ENCODE measurements around the gene ADM5.

The ADM5 gene

GRCh38 chr19:49654581-49654980 is 34.8 kb upstream of the ADM5 start:
- Mint-ChIP-seq H3K27me3 (no peaks in the 10 kb centered on the region), H3K27ac (no peak overlapping the region), H3K9me3 (ENCODE audit: low read depth) (no peaks in the 10 kb centered on the region), H3K4me3 (no peak overlapping the region), H3K4me1 (ENCODE audit: low read depth) (no peaks in the 10 kb centered on the region), H3K36me3 (no peaks in the 10 kb centered on the region)

GRCh38 chr19:49655570-49656455 is 33.6 kb upstream of the ADM5 start:
- H3K4me3 Mint-ChIP-seq, result no peak overlapping the region
- peaks cover 4% of the 10 kb centered on the region for H3K4me1 Mint-ChIP-seq (ENCODE audit: low read depth)
- no peaks in the 10 kb centered on the region for H3K27me3 Mint-ChIP-seq
- no peaks in the 10 kb centered on the region for H3K9me3 Mint-ChIP-seq (ENCODE audit: low read depth)
- no peak overlapping the region for H3K27ac Mint-ChIP-seq
- no peaks in the 10 kb centered on the region for H3K36me3 Mint-ChIP-seq

- H3K4me3 Mint-ChIP-seq, result no peak overlapping the region
- no peak overlapping the region for H3K27ac Mint-ChIP-seq
- H3K4me1 Mint-ChIP-seq (ENCODE audit: low read depth), result peaks cover 4% of the 10 kb centered on the region
- no peaks in the 10 kb centered on the region for H3K9me3 Mint-ChIP-seq (ENCODE audit: low read depth)
- no peaks in the 10 kb centered on the region for H3K36me3 Mint-ChIP-seq
- no peaks in the 10 kb centered on the region for H3K27me3 Mint-ChIP-seq
Measured at GRCh38 chr19:49656456-49657109, 32.8 kb upstream of the ADM5 start.

- Mint-ChIP-seq H3K4me1 (ENCODE audit: low read depth) (peaks cover 6% of the 10 kb centered on the region), H3K9me3 (ENCODE audit: low read depth) (no peaks in the 10 kb centered on the region), H3K27me3 (no peaks in the 10 kb centered on the region), H3K4me3 (no peak overlapping the region), H3K36me3 (no peaks in the 10 kb centered on the region), H3K27ac (no peak overlapping the region)
Measured at GRCh38 chr19:49657493-49658138, 31.8 kb upstream of the ADM5 start.

GRCh38 chr19:49658139-49658517 is 31.3 kb upstream of the ADM5 start:
- H3K27me3 Mint-ChIP-seq, result no peaks in the 10 kb centered on the region
- no peaks in the 10 kb centered on the region for H3K9me3 Mint-ChIP-seq (ENCODE audit: low read depth)
- no peaks in the 10 kb centered on the region for H3K36me3 Mint-ChIP-seq
- no peak overlapping the region for H3K4me3 Mint-ChIP-seq
- H3K4me1 Mint-ChIP-seq (ENCODE audit: low read depth), result peaks cover 10% of the 10 kb centered on the region
- H3K27ac Mint-ChIP-seq, result no peak overlapping the region

GRCh38 chr19:49658566-49659442 is 30.6 kb upstream of the ADM5 start:
- H3K27ac Mint-ChIP-seq, result no peak overlapping the region

GRCh38 chr19:49660338-49660961 is 28.9 kb upstream of the ADM5 start:
- Mint-ChIP-seq H3K36me3 (no peaks in the 10 kb centered on the region), H3K27me3 (no peaks in the 10 kb centered on the region), H3K27ac (no peak overlapping the region), H3K4me3 (no peak overlapping the region), H3K4me1 (ENCODE audit: low read depth) (peaks cover 24% of the 10 kb centered on the region), H3K9me3 (ENCODE audit: low read depth) (no peaks in the 10 kb centered on the region)

More at GRCh38 chr19:49658566-49659442, 30.6 kb upstream of the ADM5 start:
- no peaks in the 10 kb centered on the region for H3K36me3 Mint-ChIP-seq
- no peaks in the 10 kb centered on the region for H3K9me3 Mint-ChIP-seq (ENCODE audit: low read depth)
- H3K4me1 Mint-ChIP-seq (ENCODE audit: low read depth), result peaks cover 17% of the 10 kb centered on the region
- no peaks in the 10 kb centered on the region for H3K27me3 Mint-ChIP-seq
- H3K4me3 Mint-ChIP-seq, result no peak overlapping the region

- H3K36me3 Mint-ChIP-seq, result no peaks in the 10 kb centered on the region
- no peak overlapping the region for H3K4me3 Mint-ChIP-seq
- no peaks in the 10 kb centered on the region for H3K9me3 Mint-ChIP-seq (ENCODE audit: low read depth)
- H3K4me1 Mint-ChIP-seq (ENCODE audit: low read depth), result peaks cover 33% of the 10 kb centered on the region
- H3K27ac Mint-ChIP-seq, result no peak overlapping the region
- no peaks in the 10 kb centered on the region for H3K27me3 Mint-ChIP-seq
Measured at GRCh38 chr19:49662011-49662410, 27.4 kb upstream of the ADM5 start.

GRCh38 chr19:49663224-49663623 is 26.2 kb upstream of the ADM5 start:
- Mint-ChIP-seq H3K36me3 (no peaks in the 10 kb centered on the region), H3K4me1 (ENCODE audit: low read depth) (peaks cover 39% of the 10 kb centered on the region), H3K4me3 (peak overlapping the region; percentile 99), H3K9me3 (ENCODE audit: low read depth) (no peaks in the 10 kb centered on the region), H3K27ac (peak overlapping the region; percentile 96), H3K27me3 (no peaks in the 10 kb centered on the region)

GRCh38 chr19:49664171-49665035 is 25.0 kb upstream of the ADM5 start:
- Mint-ChIP-seq H3K4me1 (ENCODE audit: low read depth) (peaks cover 39% of the 10 kb centered on the region), H3K9me3 (ENCODE audit: low read depth) (no peaks in the 10 kb centered on the region), H3K27ac (peak overlapping the region; percentile 96), H3K4me3 (peak overlapping the region; percentile 99), H3K36me3 (no peaks in the 10 kb centered on the region), H3K27me3 (no peaks in the 10 kb centered on the region)

- no peaks in the 10 kb centered on the region for H3K9me3 Mint-ChIP-seq (ENCODE audit: low read depth)
- H3K4me1 Mint-ChIP-seq (ENCODE audit: low read depth), result peaks cover 39% of the 10 kb centered on the region
- H3K4me3 Mint-ChIP-seq, result peak overlapping the region; percentile 99
- peaks cover 2% of the 10 kb centered on the region for H3K36me3 Mint-ChIP-seq
- peak overlapping the region; percentile 96 for H3K27ac Mint-ChIP-seq
- H3K27me3 Mint-ChIP-seq, result no peaks in the 10 kb centered on the region
Measured at GRCh38 chr19:49665036-49665350, 24.4 kb upstream of the ADM5 start.

GRCh38 chr19:49665351-49666119 is 23.9 kb upstream of the ADM5 start, which contains the start of the genes BCL2L12 and IRF3:
TSS of gene BCL2L12 (plus strand) at chr19:49665933. CDS start at chr19:49666693, 760 bp downstream.
TSS of gene IRF3 (minus strand) at chr19:49665857. CDS start at chr19:49664838, 1,019 bp downstream.
- no peaks in the 10 kb centered on the region for H3K9me3 Mint-ChIP-seq (ENCODE audit: low read depth)
- H3K4me1 Mint-ChIP-seq (ENCODE audit: low read depth), result peaks cover 35% of the 10 kb centered on the region
- peaks cover 2% of the 10 kb centered on the region for H3K36me3 Mint-ChIP-seq
- H3K4me3 Mint-ChIP-seq, result peak within 1 kb of the TSS; percentile 99
- no peaks in the 10 kb centered on the region for H3K27me3 Mint-ChIP-seq
- H3K27ac Mint-ChIP-seq, result peak within 1 kb of the TSS; percentile 96

GRCh38 chr19:49666120-49666444 is 23.3 kb upstream of the ADM5 start:
- H3K4me1 Mint-ChIP-seq (ENCODE audit: low read depth), result peaks cover 35% of the 10 kb centered on the region
- H3K9me3 Mint-ChIP-seq (ENCODE audit: low read depth), result no peaks in the 10 kb centered on the region
- H3K27ac Mint-ChIP-seq, result peak overlapping the region; percentile 96
- H3K4me3 Mint-ChIP-seq, result peak overlapping the region; percentile 99
- no peaks in the 10 kb centered on the region for H3K27me3 Mint-ChIP-seq
- peaks cover 2% of the 10 kb centered on the region for H3K36me3 Mint-ChIP-seq
